HG02610 (cell line): ENCODE results near the gene TMEM123.

Source experiments
- ATAC-seq: cut with Tn5 transposase; IDR thresholded peaks from one replicate; pipeline ENCODE4 v1.9.1; 2021; ENCODE audit warnings: mild to moderate bottlenecking, moderate library complexity; ENCODE audit not compliant: unreplicated experiment

TMEM123 gene

DNA sequence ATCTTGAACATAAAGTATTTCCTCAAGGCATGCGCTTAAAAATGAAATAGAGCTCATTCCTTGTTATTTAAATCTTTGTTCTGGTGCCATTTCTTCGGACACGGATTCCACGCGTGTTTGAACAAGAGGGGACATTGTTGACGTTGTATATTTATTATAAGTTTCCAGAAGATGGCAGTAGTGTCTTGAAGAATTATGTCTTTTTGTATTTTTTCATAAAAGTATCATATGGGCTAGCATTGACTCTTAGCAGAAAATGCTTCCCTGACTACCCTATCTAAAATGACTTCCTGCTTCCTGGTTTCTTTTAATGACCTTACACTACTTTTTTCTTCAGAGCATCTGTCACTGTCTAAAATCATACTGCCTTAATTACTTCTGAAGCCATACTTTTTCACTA, 85.2 kb downstream of the TMEM123 start:
- ATAC-seq, result no peak

- no peak for ATAC-seq
These were observed 87.6 kb downstream of the TMEM123 start for GRCh38 chr11:102364991-102365390.

- ATAC-seq, result peak; percentile 85
These were observed 91.2 kb downstream of the TMEM123 start for GRCh38 chr11:102361086-102362031.

DNA sequence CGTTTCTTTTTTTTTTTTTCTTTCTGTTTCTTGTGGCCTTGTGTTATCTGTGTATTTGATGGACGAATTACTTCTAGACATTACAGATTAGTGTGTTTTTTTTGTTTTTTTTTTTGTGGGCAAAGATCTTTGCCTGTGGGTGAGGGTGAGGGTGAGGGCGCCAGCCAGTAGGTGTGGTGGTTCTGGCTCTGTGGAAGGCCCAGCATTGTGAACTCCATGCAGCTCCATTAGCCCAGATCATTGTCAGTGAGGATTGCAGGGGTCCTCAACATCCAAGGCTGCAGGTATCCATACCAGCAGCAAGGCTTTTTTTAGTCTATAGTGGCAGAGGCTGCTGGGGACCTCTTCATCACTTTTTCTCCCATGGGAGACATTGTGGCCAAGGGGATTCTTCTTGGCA, 91.9 kb downstream of the TMEM123 start:
- no peak for ATAC-seq

DNA sequence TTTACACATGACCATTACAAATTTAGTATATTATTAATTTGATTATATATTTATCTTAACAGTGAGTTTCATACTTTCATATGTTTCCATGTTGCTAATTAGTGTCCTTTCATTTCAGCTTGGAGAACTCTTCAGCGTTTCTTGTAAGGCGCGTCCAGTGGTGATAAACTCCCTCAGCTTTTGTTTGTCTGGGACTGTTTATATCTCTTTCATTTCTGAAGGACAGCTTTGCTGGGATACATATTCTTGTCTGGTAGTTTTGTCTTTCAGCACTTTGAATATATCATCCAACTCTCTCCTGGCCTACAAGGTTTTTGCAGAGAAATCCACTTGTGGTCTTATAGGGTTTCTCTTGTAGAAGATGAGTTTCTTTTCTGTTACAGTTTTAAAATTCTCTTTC, 93.2 kb downstream of the TMEM123 start:
- ATAC-seq, result no peak

- ATAC-seq, result no peak
These were observed 95.4 kb downstream of the TMEM123 start for GRCh38 chr11:102357116-102357515.

DNA sequence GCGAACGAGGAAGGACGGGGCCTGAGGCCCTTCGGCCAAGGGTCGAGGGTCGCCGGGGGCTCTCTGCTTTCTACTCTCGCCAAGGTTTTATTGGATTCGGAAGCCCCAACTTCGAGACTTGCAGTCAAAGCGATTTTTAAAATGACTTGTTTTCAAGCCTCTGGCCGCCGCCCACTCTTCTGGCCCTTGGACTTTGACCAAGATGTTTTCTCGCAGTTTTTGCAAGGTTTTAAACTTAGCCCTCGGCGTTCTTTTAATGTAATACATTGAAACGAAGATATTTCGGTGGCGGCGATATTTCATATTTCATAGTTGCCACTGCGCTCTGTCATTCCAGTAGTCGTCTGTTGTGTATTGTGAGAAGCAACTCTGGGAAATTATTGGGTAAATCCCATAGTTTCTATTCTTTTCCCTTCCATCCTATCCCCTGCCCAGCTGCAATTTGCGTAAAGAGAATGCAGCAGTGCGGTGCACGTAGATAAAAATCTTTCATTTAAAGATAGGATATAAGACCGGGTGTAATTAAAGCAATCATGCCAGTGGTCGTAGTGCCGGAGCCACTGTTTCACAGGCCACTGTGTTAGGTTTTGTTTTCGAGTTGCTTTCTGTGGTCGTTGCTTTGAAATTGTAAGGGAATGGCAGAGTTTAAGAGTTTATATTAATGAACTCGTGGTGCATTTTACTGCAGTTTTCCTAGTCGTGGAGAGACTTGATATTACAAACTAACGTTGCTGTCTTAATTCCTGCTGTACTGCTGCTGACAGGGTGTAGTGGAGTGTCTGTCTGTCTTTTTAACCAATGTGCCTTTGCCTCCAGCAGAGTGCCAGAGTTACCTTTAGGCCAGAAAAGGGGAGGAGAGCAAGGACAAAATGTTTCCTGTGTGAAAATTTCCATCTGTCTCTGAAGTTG, 104.8 kb downstream of the TMEM123 start:
- ATAC-seq, result peak; percentile 7

GRCh38 chr11:102346748-102347461, 105.7 kb downstream of the TMEM123 start, which contains the start of gene BIRC2:
Gene BIRC2, plus strand, starts transcription at chr11:102347214. Its CDS starts 2,641 bp downstream, at chr11:102349855.
- ATAC-seq, result peak; percentile 79

- ATAC-seq, result no peak
These were observed 106.2 kb downstream of the TMEM123 start for GRCh38 chr11:102346456-102346747.
